ENCODE results near the gene FEZF1.

FEZF1 gene

GRCh38 chr7:122299624-122300210 lies 4.8 kb downstream of the FEZF1 start:
- no peak for TF ChIP-seq TAF1 (IDR thresholded peaks at IDR 0.05; ENCODE audit: borderline replicate concordance, insufficient read depth, low read length)
- TF ChIP-seq REST (IDR thresholded peaks at IDR 0.05; ENCODE audit: insufficient read depth in 1 of 2, low read depth in 2 of 2, low read length in 2 of 2) = no peak
- TF ChIP-seq POLR2AphosphoS5 (IDR thresholded peaks at IDR 0.05; ENCODE audit: low read depth, low read length) = no peak
- TF ChIP-seq SIN3A (IDR thresholded peaks at IDR 0.05; ENCODE audit: borderline replicate concordance, insufficient read depth, low read length) = no peak
- no peak for TF ChIP-seq FOXP2 (optimal IDR thresholded peaks at IDR 0.05; ENCODE audit: borderline replicate concordance, extremely low read depth, extremely low read length, insufficient read depth)

- TF ChIP-seq TAF1 (IDR thresholded peaks at IDR 0.05; ENCODE audit: borderline replicate concordance, insufficient read depth, low read length) (no peak), POLR2AphosphoS5 (IDR thresholded peaks at IDR 0.05; ENCODE audit: low read depth, low read length) (no peak), FOXP2 (optimal IDR thresholded peaks at IDR 0.05; ENCODE audit: borderline replicate concordance, extremely low read depth, extremely low read length, insufficient read depth) (no peak), SIN3A (IDR thresholded peaks at IDR 0.05; ENCODE audit: borderline replicate concordance, insufficient read depth, low read length) (no peak), REST (IDR thresholded peaks at IDR 0.05; ENCODE audit: insufficient read depth in 1 of 2, low read depth in 2 of 2, low read length in 2 of 2) (no peak)
Observed at GRCh38 chr7:122298618-122299017, 5.9 kb downstream of the FEZF1 start.

GRCh38 chr7:122298131-122298530 lies 6.4 kb downstream of the FEZF1 start:
- TF ChIP-seq TAF1 (IDR thresholded peaks at IDR 0.05; ENCODE audit: borderline replicate concordance, insufficient read depth, low read length) = no peak
- TF ChIP-seq FOXP2 (optimal IDR thresholded peaks at IDR 0.05; ENCODE audit: borderline replicate concordance, extremely low read depth, extremely low read length, insufficient read depth) = no peak
- no peak for TF ChIP-seq SIN3A (IDR thresholded peaks at IDR 0.05; ENCODE audit: borderline replicate concordance, insufficient read depth, low read length)
- no peak for TF ChIP-seq REST (IDR thresholded peaks at IDR 0.05; ENCODE audit: insufficient read depth in 1 of 2, low read depth in 2 of 2, low read length in 2 of 2)
- TF ChIP-seq POLR2AphosphoS5 (IDR thresholded peaks at IDR 0.05; ENCODE audit: low read depth, low read length) = no peak

GRCh38 chr7:122291189-122291588 lies 13.4 kb downstream of the FEZF1 start:
- no peak for TF ChIP-seq REST (IDR thresholded peaks at IDR 0.05; ENCODE audit: insufficient read depth in 1 of 2, low read depth in 2 of 2, low read length in 2 of 2)
- TF ChIP-seq FOXP2 (optimal IDR thresholded peaks at IDR 0.05; ENCODE audit: borderline replicate concordance, extremely low read depth, extremely low read length, insufficient read depth) = no peak
- no peak for TF ChIP-seq SIN3A (IDR thresholded peaks at IDR 0.05; ENCODE audit: borderline replicate concordance, insufficient read depth, low read length)
- TF ChIP-seq TAF1 (IDR thresholded peaks at IDR 0.05; ENCODE audit: borderline replicate concordance, insufficient read depth, low read length) = no peak
- no peak for TF ChIP-seq POLR2AphosphoS5 (IDR thresholded peaks at IDR 0.05; ENCODE audit: low read depth, low read length)

Measured in PFSK-1 (cell line).